ENCODE data around the gene INTS6L.
"Not testable (repeated sequence)": the region's sequence is repeated elsewhere in the genome, so short reads cannot be mapped to it uniquely, and the experiment has no call there.

INTS6L gene

DNA sequence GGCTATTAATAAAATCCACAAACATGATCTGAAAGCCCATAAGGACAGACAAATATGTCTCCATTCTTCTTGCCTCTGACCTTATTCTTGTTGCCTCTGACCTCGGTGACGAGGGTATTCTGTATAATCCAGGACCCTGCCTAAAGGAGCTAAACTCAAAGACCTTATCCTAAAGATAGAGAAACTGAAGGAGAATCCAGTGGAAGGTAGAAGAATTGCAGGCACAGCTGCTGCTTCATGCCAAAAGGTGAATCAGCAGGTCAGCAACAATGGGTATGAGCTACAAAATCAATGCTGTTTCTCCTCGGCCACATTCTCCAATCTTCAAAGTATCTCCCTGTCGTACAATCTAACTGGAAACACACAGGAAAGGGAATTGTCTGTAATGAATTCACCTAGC, 71.4 kb downstream of the INTS6L start:
- H3K36me3 ChIP-seq (ENCODE audit: insufficient read depth, low read length), result no peaks in the 10 kb centered on the region
- peaks cover 2% of the 10 kb centered on the region for H3K27me3 ChIP-seq (ENCODE audit: insufficient read depth, low read length)
- H3K4me1 ChIP-seq (ENCODE audit: insufficient read depth, low read length), result no peaks in the 10 kb centered on the region
- no peak overlapping the region for H2AFZ ChIP-seq (ENCODE audit: low read depth, low read length)
- H3K4me3 ChIP-seq (ENCODE audit: low read length), result no peak overlapping the region
- no peaks in the 10 kb centered on the region for H3K9me3 ChIP-seq (ENCODE audit: low read length)

- H3K4me3 ChIP-seq (ENCODE audit: low read length); H3K27me3 ChIP-seq (ENCODE audit: insufficient read depth, low read length); H3K36me3 ChIP-seq (ENCODE audit: insufficient read depth, low read length); H3K9me3 ChIP-seq (ENCODE audit: low read length); H3K4me1 ChIP-seq (ENCODE audit: insufficient read depth, low read length); H2AFZ ChIP-seq (ENCODE audit: low read depth, low read length): not testable (repeated sequence)
Observed at GRCh38 chrX:135594049-135594448, 73.6 kb downstream of the INTS6L start.

GRCh38 chrX:135594453-135594852, 74.0 kb downstream of the INTS6L start:
- H3K4me3 ChIP-seq (ENCODE audit: low read length); H3K4me1 ChIP-seq (ENCODE audit: insufficient read depth, low read length); H3K27me3 ChIP-seq (ENCODE audit: insufficient read depth, low read length); H3K36me3 ChIP-seq (ENCODE audit: insufficient read depth, low read length); H2AFZ ChIP-seq (ENCODE audit: low read depth, low read length); H3K9me3 ChIP-seq (ENCODE audit: low read length): not testable (repeated sequence)

GRCh38 chrX:135595543-135595942, 75.1 kb downstream of the INTS6L start:
- H2AFZ ChIP-seq (ENCODE audit: low read depth, low read length), result no peak overlapping the region
- no peaks in the 10 kb centered on the region for H3K36me3 ChIP-seq (ENCODE audit: insufficient read depth, low read length)
- H3K9me3 ChIP-seq (ENCODE audit: low read length), result no peaks in the 10 kb centered on the region
- no peaks in the 10 kb centered on the region for H3K4me1 ChIP-seq (ENCODE audit: insufficient read depth, low read length)
- peaks cover 2% of the 10 kb centered on the region for H3K27me3 ChIP-seq (ENCODE audit: insufficient read depth, low read length)
- no peak overlapping the region for H3K4me3 ChIP-seq (ENCODE audit: low read length)

DNA sequence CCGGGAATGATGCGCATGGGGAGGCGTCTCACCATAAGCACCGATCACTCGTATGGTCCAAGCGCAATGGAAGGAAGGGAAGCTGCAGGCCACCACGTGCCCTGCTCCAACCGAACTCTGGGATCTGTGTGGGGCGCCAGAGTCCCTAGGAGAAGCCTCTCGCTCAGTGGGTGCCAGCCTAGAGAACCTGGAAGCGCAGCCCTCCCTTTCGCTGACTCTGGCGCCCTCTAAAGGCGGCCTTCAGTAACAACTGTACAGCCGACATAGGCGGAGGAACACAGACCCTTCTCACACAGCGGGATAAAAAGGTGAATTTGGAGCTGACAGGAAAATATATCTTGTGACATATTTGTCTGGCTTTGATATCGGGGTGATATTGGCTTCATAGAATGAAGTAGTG, 76.0 kb downstream of the INTS6L start:
- Histone ChIP-seq H3K36me3 (ENCODE audit: insufficient read depth, low read length) (no peaks in the 10 kb centered on the region), H3K27me3 (ENCODE audit: insufficient read depth, low read length) (peaks cover 2% of the 10 kb centered on the region), H2AFZ (ENCODE audit: low read depth, low read length) (no peak overlapping the region), H3K4me3 (ENCODE audit: low read length) (no peak overlapping the region), H3K9me3 (ENCODE audit: low read length) (no peaks in the 10 kb centered on the region), H3K4me1 (ENCODE audit: insufficient read depth, low read length) (no peaks in the 10 kb centered on the region)

DNA sequence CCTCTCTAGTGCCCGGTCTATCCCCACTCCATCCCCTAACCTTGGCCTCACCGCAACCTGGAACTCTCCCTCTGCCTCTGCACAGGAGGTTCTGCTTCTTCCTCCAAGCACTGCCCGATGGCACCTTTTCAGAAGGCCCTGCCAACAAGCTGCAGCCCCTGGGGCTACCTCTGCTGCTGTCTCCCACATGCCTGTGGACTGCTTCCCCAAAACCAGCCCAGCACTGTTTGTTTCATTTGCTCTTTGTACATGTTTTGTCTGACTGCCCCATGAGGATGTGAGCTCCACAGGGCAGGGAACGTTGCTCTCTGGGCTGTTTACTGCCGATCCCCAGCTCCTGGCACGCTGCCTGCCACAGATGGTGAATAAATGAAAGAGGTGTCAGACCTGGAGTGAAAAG, 85.4 kb downstream of the INTS6L start:
- peaks cover 8% of the 10 kb centered on the region for H3K27me3 ChIP-seq (ENCODE audit: insufficient read depth, low read length)
- no peaks in the 10 kb centered on the region for H3K36me3 ChIP-seq (ENCODE audit: insufficient read depth, low read length)
- H3K4me1 ChIP-seq (ENCODE audit: insufficient read depth, low read length), result no peaks in the 10 kb centered on the region
- no peaks in the 10 kb centered on the region for H3K9me3 ChIP-seq (ENCODE audit: low read length)
- H2AFZ ChIP-seq (ENCODE audit: low read depth, low read length), result no peak overlapping the region
- H3K4me3 ChIP-seq (ENCODE audit: low read length), result no peak overlapping the region

DNA sequence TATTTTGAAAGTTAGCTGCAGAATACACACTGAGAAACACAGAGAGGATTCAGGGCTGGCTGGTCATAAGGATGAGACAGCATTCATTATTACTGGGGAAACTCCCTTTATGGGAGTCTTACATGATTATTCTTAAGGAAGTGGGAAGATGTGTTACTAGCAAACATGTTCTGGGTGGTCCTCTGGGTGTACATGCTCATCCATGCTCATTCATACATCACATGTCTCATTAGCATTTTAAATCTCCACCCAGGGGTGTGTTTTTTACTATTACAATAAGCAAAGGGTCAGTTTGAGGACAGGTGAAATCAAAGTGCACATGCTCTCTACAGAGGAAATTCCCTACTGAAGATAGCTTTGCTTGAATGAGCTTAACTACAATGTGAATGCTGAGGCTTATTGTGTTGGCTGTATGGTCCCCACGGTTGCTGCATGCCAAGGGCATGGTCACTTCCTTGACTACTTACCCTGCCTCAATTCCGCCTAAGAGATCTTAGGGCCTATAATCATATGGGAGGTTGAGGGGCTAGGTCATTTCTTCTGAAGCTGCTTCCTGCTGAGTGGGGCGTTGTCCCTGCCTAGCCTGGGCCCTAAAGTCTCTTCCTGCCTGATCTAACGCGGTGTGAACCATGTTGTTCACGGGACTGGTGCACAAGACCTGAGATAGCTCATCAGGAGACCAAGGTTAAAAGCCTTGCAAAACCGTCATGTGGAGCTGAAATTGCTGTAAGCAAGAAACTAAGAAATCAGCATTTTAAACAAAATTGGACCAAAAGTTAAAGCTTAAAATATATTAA, 104.1 kb downstream of the INTS6L start:
- not testable (repeated sequence) for H3K27me3 ChIP-seq (ENCODE audit: insufficient read depth, low read length); H3K9me3 ChIP-seq (ENCODE audit: low read length); H3K4me3 ChIP-seq (ENCODE audit: low read length); H3K36me3 ChIP-seq (ENCODE audit: insufficient read depth, low read length); H2AFZ ChIP-seq (ENCODE audit: low read depth, low read length); H3K4me1 ChIP-seq (ENCODE audit: insufficient read depth, low read length)

- H2AFZ ChIP-seq (ENCODE audit: low read depth, low read length), result no peak overlapping the region
- no peaks in the 10 kb centered on the region for H3K9me3 ChIP-seq (ENCODE audit: low read length)
- H3K4me1 ChIP-seq (ENCODE audit: insufficient read depth, low read length), result no peaks in the 10 kb centered on the region
- no peaks in the 10 kb centered on the region for H3K36me3 ChIP-seq (ENCODE audit: insufficient read depth, low read length)
- H3K27me3 ChIP-seq (ENCODE audit: insufficient read depth, low read length), result peaks cover 2% of the 10 kb centered on the region
- no peak overlapping the region for H3K4me3 ChIP-seq (ENCODE audit: low read length)
Observed at GRCh38 chrX:135625995-135626394, 105.5 kb downstream of the INTS6L start.

- no peak overlapping the region for H2AFZ ChIP-seq (ENCODE audit: low read depth, low read length)
Observed at GRCh38 chrX:135629342-135629741, 108.9 kb downstream of the INTS6L start.

More at GRCh38 chrX:135629342-135629741, 108.9 kb downstream of the INTS6L start:
- Histone ChIP-seq H3K4me1 (ENCODE audit: insufficient read depth, low read length) (no peaks in the 10 kb centered on the region), H3K36me3 (ENCODE audit: insufficient read depth, low read length) (no peaks in the 10 kb centered on the region), H3K9me3 (ENCODE audit: low read length) (no peaks in the 10 kb centered on the region), H3K4me3 (ENCODE audit: low read length) (no peak overlapping the region), H3K27me3 (ENCODE audit: insufficient read depth, low read length) (peaks cover 10% of the 10 kb centered on the region)

All from neuron (in vitro differentiated cells).